HepG2 (cell line): Measurements from ENCODE around the gene CARMIL1. TPM values are rescaled to one million over a fixed set of nuclear protein-coding genes. Genes with fewer than 3 reads are reported as not detected.
A peak's percentile ranks its signal among the peaks of the same experiment; 100 is the strongest.

Experiments used
- ARHGAP35 ChIP-seq: sonication (generic); formaldehyde crosslinking; IDR thresholded peaks from 2 replicates; pipeline ENCODE4 v1.9.0; 2022; ENCODE audit warnings: mild to moderate bottlenecking, inconsistent platforms, moderate library complexity, missing genetic modification reagents, borderline replicate concordance
- ARID4A ChIP-seq: sonication (generic); formaldehyde crosslinking; IDR thresholded peaks from 2 replicates; pipeline ENCODE4 v1.5.0; 2020; ENCODE audit warnings: mild to moderate bottlenecking, missing genetic modification reagents, borderline replicate concordance
- HDAC1 ChIP-seq: sonication (generic); formaldehyde crosslinking; IDR thresholded peaks from 2 replicates; pipeline ENCODE4 v1.5.1; 2020; ENCODE audit warnings: mild to moderate bottlenecking, missing genetic modification reagents
- MEIS2 ChIP-seq: sonication (generic); formaldehyde crosslinking; IDR thresholded peaks from 2 replicates; pipeline ENCODE4 v1.9.0; 2021; ENCODE audit warnings: mild to moderate bottlenecking, missing genetic modification reagents
- SOX13 ChIP-seq, 3 experiments: fragments of 450-650 bp in 1 of 3; sonication (generic) in 1 of 3; formaldehyde crosslinking in 1 of 3; IDR thresholded peaks in 2 of 3; conservative IDR thresholded peaks in 1 of 3; 2 replicates each; pipeline versions ENCODE4 v1.5.0 to v1.6.1; 2016 to 2020; ENCODE audit warnings: antibody characterized with exemption in 1 of 3, mild to moderate bottlenecking in 1 of 3, missing compliant biosample characterization in 1 of 3, missing genetic modification reagents in 1 of 3, moderate library complexity in 1 of 3
- ZBTB40 ChIP-seq, 2 experiments: fragments of 450-650 bp in 1 of 2; sonication (generic) in 1 of 2; formaldehyde crosslinking in 1 of 2; IDR thresholded peaks; 2 replicates each; pipeline versions ENCODE4 v1.6.1 to v1.8.0; 2016 to 2022; ENCODE audit warnings: antibody characterized with exemption in 1 of 2, mild to moderate bottlenecking in 1 of 2, missing genetic modification reagents in 1 of 2
- ZFY ChIP-seq: sonication (generic); formaldehyde crosslinking; IDR thresholded peaks from 2 replicates; pipeline ENCODE4 v1.4.0; 2020; ENCODE audit warnings: missing genetic modification reagents
- ZIK1 ChIP-seq: sonication (generic); formaldehyde crosslinking; IDR thresholded peaks from 2 replicates; pipeline ENCODE4 v1.5.0; 2020; ENCODE audit warnings: mild to moderate bottlenecking, low read depth, missing genetic modification reagents, borderline replicate concordance
- ZMYM4 ChIP-seq: sonication (generic); formaldehyde crosslinking; IDR thresholded peaks from 2 replicates; pipeline ENCODE4 v1.8.1; 2023; ENCODE audit warnings: mild to moderate bottlenecking, missing genetic modification reagents
- ZNF18 ChIP-seq: sonication (generic); formaldehyde crosslinking; IDR thresholded peaks from 2 replicates; pipeline ENCODE4 v1.8.0; 2022; ENCODE audit warnings: mild to moderate bottlenecking, missing genetic modification reagents; ENCODE audit not compliant: insufficient replicate concordance
- ZNF597 ChIP-seq: sonication (generic); formaldehyde crosslinking; IDR thresholded peaks from 2 replicates; pipeline ENCODE4 v1.5.0; 2020; ENCODE audit warnings: missing genetic modification reagents
- polyA plus RNA-seq, 8 experiments: library from polyadenylated mRNA; depleted of rRNA in 3 of 8; stranded (reverse) in 7 of 8; unstranded in 1 of 8; fragments of >200 nt; fragmentation: Illumina TruSeq in 4 of 8; extraction: Trizol in 4 of 8; gene quantifications; 2 replicates each; pipeline versions ENCODE4 v1.2.1 to v1.2.3, GENCODE V29; 2011 to 2016; ENCODE audit warnings: low read depth in 4 of 8, missing spikeins in 1 of 8, mixed read lengths in 1 of 8; ENCODE audit not compliant: insufficient read depth in 1 of 8
- total RNA-seq, 5 experiments: library from RNA; depleted of rRNA; stranded (reverse); fragments of >200 nt; fragmentation: Illumina TruSeq; extraction: Trizol; gene quantifications; 2 replicates each; pipeline ENCODE4 v1.2.3, GENCODE V29; 2016; ENCODE audit warnings: low read depth in 1 of 5

The CARMIL1 gene
- total and polyA plus RNA-seq, 2 of the 13 experiments (the other 11 are each of a cell fraction or from before 2014, with no cell fraction given) = 1.8 to 2.6 TPM

- TF ChIP-seq ZNF18 (CRISPR knock-in tag) (no peak), HDAC1 (CRISPR knock-in tag) (peak; percentile 76), MEIS2 (CRISPR knock-in tag) (peak; percentile 94), ARID4A (CRISPR knock-in tag) (peak; percentile 58; the same call in 1 of the 2 replicates), ZMYM4 (CRISPR knock-in tag) (peak; percentile 74), ZIK1 (CRISPR knock-in tag) (no peak), ZFY (0 out of 2 replicates have a peak, but pooled peaks have one; percentile 24), ZNF597 (CRISPR knock-in tag) (no peak), ZBTB40 (IDR thresholded peaks at IDR 0.05) (no peak), ZBTB40 (CRISPR knock-in tag; IDR thresholded peaks at IDR 0.05) (peak; percentile 43; the same call in 1 of the 2 replicates), ARHGAP35 (CRISPR knock-in tag) (no peak), SOX13 (IDR thresholded peaks at IDR 0.05) (0 out of 2 replicates have a peak, but pooled peaks have one; percentile 14), SOX13 (CRISPR knock-in tag; conservative IDR thresholded peaks at IDR 0.05 in 1 of 2, IDR thresholded peaks at IDR 0.05 in 1 of 2) (peak in 1 of 2 experiments; percentile 68; a peak in 2 of 4 replicates)
Observed at GRCh38 chr6:25629198-25629576, 350.0 kb downstream of the CARMIL1 start (continued).
